Astrocyte (in vitro differentiated cells and primary cell): ENCODE measurements around the gene LIN37. TPM values are rescaled to one million over a fixed set of nuclear protein-coding genes. Genes with fewer than 3 reads are reported as not detected.

Source experiments
- DNase-seq: peaks from one replicate; pipeline ENCODE4 v3.0.0-alpha.2; 2010; ENCODE audit warnings: low read depth
- FAIRE-seq: peaks from 2 replicates; lab custom pipeline; 2011; peaks lifted over from hg19 to GRCh38; lab: Jason Lieb, UNC
- H2AFZ ChIP-seq: 2 replicates; pipeline ENCODE4 v1.6.0; 2012; ENCODE audit warnings: low read depth, low read length, inconsistent platforms
- H3K27ac ChIP-seq: 2 replicates; pipeline ENCODE4 v1.5.1; 2011; ENCODE audit warnings: low read depth, low read length, inconsistent platforms
- H3K27me3 ChIP-seq: 2 replicates; pipeline ENCODE4 v1.6.0; 2011; ENCODE audit warnings: low read length, inconsistent platforms; ENCODE audit not compliant: insufficient read depth
- H3K36me3 ChIP-seq: 2 replicates; pipeline ENCODE4 v1.5.1; 2011; ENCODE audit warnings: low read length, inconsistent platforms; ENCODE audit not compliant: insufficient read depth
- H3K4me1 ChIP-seq: 2 replicates; pipeline ENCODE4 v1.5.1; 2011; ENCODE audit warnings: low read length, inconsistent platforms; ENCODE audit not compliant: insufficient read depth
- H3K4me2 ChIP-seq: 2 replicates; pipeline ENCODE4 v1.6.0; 2012; ENCODE audit warnings: low read length, inconsistent platforms
- H3K4me3 ChIP-seq: 2 replicates; pipeline ENCODE4 v1.5.1; 2011; ENCODE audit warnings: low read depth, mild to moderate bottlenecking, low read length, inconsistent platforms; ENCODE audit not compliant: insufficient read depth
- H3K79me2 ChIP-seq: 2 replicates; pipeline ENCODE4 v1.6.0; 2012; ENCODE audit warnings: mild to moderate bottlenecking, low read length, inconsistent platforms; ENCODE audit not compliant: insufficient read depth
- H3K9ac ChIP-seq: 2 replicates; pipeline ENCODE4 v1.6.0; 2012; ENCODE audit warnings: mild to moderate bottlenecking, low read length, inconsistent platforms
- H3K9me3 ChIP-seq: 2 replicates; pipeline ENCODE4 v1.5.1; 2012; ENCODE audit warnings: low read depth, mild to moderate bottlenecking, low read length, inconsistent platforms; ENCODE audit not compliant: insufficient read depth
- H4K20me1 ChIP-seq: 2 replicates; pipeline ENCODE4 v1.6.0; 2012; ENCODE audit warnings: low read length, inconsistent platforms; ENCODE audit not compliant: insufficient read depth
- H3K27ac Mint-ChIP-seq: one replicate; pipeline ENCODE4 v1.8.0; 2021; ENCODE audit warnings: mild to moderate bottlenecking, mixed read lengths; ENCODE audit not compliant: unreplicated experiment
- H3K27me3 Mint-ChIP-seq: one replicate; pipeline ENCODE4 v1.8.0; 2021; ENCODE audit warnings: low read depth, mixed read lengths; ENCODE audit not compliant: unreplicated experiment
- H3K36me3 Mint-ChIP-seq: one replicate; pipeline ENCODE4 v1.8.0; 2021; ENCODE audit warnings: low read depth, mixed read lengths; ENCODE audit not compliant: unreplicated experiment
- H3K4me1 Mint-ChIP-seq: one replicate; pipeline ENCODE4 v1.8.0; 2021; ENCODE audit warnings: low read depth, mixed read lengths; ENCODE audit not compliant: unreplicated experiment
- H3K4me3 Mint-ChIP-seq: one replicate; pipeline ENCODE4 v1.8.0; 2021; ENCODE audit warnings: mild to moderate bottlenecking, moderate library complexity, mixed read lengths; ENCODE audit not compliant: unreplicated experiment
- H3K9me3 Mint-ChIP-seq: one replicate; pipeline ENCODE4 v1.8.0; 2021; ENCODE audit warnings: mild to moderate bottlenecking, mixed read lengths; ENCODE audit not compliant: unreplicated experiment
- EZH2 ChIP-seq: IDR thresholded peaks from 2 replicates; pipeline ENCODE4 v1.6.1; 2012; ENCODE audit warnings: mild to moderate bottlenecking, low read length, inconsistent platforms; ENCODE audit not compliant: insufficient read depth
- total RNA-seq: library from RNA; stranded (reverse); gene quantifications from 2 replicates; pipeline ENCODE4 v1.2.1, GENCODE V29; 2021
- TF ChIP-seq, protein P1 (sequence below): IDR thresholded peaks from 2 replicates; pipeline ENCODE4 v1.5.1; 2011; ENCODE audit warnings: low read depth, mild to moderate bottlenecking, inconsistent platforms, low read length, moderate library complexity; ENCODE audit not compliant: insufficient read depth

LIN37 gene
- total RNA-seq, 1 donor from 2014 or later, result 15.6 TPM

DNA sequence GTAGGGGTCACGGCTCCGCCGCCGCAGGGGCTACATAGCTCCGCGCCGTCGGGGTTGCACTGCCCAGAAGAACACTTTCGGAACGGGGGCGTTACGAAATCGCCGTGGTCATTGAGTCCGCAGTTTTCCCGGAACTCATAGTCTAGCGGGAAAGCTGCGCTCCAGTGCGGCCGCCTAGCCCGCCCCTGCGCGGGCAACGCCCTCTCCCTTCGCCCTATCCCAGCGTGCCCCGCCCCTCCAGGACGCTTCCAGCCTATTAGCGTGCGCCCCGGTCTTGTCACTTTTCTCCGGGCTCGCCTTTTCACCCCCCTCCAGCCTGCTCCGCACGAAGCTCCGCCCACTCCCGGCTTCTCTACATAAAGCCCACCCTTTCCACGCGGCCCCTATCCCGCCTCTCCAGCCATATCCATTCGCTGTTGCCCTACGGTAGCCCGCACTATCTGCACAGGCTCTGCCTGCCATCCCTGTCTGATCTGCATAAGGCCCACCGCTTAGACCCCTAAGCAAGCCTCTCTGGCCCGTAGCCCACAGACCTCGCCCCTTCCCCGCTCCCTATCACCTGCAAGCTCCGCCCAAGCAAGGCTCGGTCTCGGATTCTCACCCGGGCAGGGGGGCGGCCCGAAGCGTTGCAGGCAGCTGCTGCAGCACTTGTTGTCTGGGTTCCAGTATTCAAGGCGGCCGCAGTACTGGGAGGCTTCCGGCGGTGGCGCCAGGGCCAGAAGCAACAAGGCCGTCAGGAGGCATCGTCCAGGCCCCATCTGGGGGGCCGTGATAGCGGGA, 7.8 kb upstream of the LIN37 start:
- Histone ChIP-seq H3K4me1 (peaks cover 5% of the 10 kb centered on the region), H4K20me1 (peaks cover 14% of the 10 kb centered on the region), H3K9me3 (no peaks in the 10 kb centered on the region), H2AFZ (peak overlapping the region; percentile 80), H3K4me2 (peak overlapping the region; percentile 100), H3K4me3 (peak overlapping the region; percentile 73), H3K79me2 (peaks cover 2% of the 10 kb centered on the region), H3K9ac (peak overlapping the region; percentile 75), H3K27me3 (no peaks in the 10 kb centered on the region), H3K27ac (peak overlapping the region; percentile 16), H3K36me3 (peaks cover 8% of the 10 kb centered on the region)
- Mint-ChIP-seq H3K4me1 (no peaks in the 10 kb centered on the region), H3K27ac (peak overlapping the region; percentile 18), H3K9me3 (no peaks in the 10 kb centered on the region), H3K27me3 (no peaks in the 10 kb centered on the region), H3K36me3 (peaks cover 8% of the 10 kb centered on the region), H3K4me3 (peak overlapping the region; percentile 82)
- FAIRE-seq (no peak), DNase-seq (peak; percentile 89)
- TF ChIP-seq EZH2, result no peak
- TF ChIP-seq, protein P1, sequence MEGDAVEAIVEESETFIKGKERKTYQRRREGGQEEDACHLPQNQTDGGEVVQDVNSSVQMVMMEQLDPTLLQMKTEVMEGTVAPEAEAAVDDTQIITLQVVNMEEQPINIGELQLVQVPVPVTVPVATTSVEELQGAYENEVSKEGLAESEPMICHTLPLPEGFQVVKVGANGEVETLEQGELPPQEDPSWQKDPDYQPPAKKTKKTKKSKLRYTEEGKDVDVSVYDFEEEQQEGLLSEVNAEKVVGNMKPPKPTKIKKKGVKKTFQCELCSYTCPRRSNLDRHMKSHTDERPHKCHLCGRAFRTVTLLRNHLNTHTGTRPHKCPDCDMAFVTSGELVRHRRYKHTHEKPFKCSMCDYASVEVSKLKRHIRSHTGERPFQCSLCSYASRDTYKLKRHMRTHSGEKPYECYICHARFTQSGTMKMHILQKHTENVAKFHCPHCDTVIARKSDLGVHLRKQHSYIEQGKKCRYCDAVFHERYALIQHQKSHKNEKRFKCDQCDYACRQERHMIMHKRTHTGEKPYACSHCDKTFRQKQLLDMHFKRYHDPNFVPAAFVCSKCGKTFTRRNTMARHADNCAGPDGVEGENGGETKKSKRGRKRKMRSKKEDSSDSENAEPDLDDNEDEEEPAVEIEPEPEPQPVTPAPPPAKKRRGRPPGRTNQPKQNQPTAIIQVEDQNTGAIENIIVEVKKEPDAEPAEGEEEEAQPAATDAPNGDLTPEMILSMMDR, result no peak

DNA sequence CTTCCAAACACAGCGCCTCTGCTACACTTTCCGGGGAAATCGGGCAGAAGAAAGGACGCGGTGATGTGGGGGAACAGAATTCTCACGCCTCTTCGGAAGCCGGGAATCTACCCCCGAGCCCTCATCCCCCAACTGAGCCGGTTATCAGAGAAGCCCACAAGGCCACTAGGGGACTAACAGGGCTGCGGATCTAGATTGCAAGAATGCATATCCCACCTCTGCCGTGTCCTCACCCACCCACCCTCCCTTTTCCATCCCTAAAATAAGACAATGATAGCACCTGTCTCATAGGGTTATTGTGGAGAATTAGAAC, 7.2 kb upstream of the LIN37 start:
- Histone ChIP-seq H3K36me3 (peaks cover 8% of the 10 kb centered on the region), H3K4me2 (peak overlapping the region; percentile 100), H2AFZ (peak overlapping the region; percentile 80), H3K9ac (peak overlapping the region; percentile 75), H3K4me3 (peak overlapping the region; percentile 73), H3K9me3 (no peaks in the 10 kb centered on the region), H3K27ac (peak overlapping the region; percentile 16), H3K27me3 (no peaks in the 10 kb centered on the region), H4K20me1 (peaks cover 12% of the 10 kb centered on the region), H3K79me2 (peaks cover 7% of the 10 kb centered on the region), H3K4me1 (peaks cover 7% of the 10 kb centered on the region)
- H3K4me3 Mint-ChIP-seq, result peak overlapping the region; percentile 82
- peak overlapping the region; percentile 18 for H3K27ac Mint-ChIP-seq
- DNase-seq, result no peak
- no peaks in the 10 kb centered on the region for H3K27me3 Mint-ChIP-seq
- TF ChIP-seq EZH2, result no peak
- TF ChIP-seq, protein P1, result no peak
- peaks cover 8% of the 10 kb centered on the region for H3K36me3 Mint-ChIP-seq
- H3K9me3 Mint-ChIP-seq, result no peaks in the 10 kb centered on the region
- FAIRE-seq, result no peak
- no peaks in the 10 kb centered on the region for H3K4me1 Mint-ChIP-seq

DNA sequence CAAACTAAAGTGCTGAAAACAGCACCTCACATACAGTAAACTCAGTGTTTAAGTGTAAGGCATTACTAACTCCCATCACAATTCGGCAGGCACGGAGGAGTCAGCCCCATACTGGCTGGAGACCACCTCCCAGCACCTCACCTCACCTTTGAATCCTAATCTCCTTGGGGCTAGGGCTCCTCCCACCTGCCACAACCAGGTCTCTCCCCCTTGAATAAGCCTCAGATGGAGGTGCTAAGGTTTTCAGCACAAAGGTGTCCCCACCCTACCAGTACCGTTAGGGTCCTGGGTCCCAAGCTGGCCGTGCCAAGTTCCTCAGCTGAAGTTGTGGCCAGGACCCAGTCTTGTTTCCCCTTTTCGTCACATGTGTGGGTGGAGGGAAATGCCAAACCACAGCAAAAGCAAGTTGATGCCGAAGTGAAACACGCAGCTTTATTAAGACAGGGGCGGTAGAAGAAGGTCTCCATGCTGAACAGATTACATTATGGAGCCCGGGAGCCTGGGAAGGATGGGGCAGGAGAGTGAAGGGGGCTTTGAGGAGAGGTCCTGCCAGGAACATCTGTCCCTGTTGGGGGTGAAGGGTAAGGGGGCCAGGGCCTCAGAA, 6.2 kb upstream of the LIN37 start, which contains the start of gene IGFLR1:
IGFLR1 (minus strand) TSS at position 332 of the 604 bp plus-strand sequence. CDS start 1,272 bp downstream, outside the sequence.
- H3K4me3 ChIP-seq, result no peak within 1 kb of the TSS
- no peaks in the 10 kb centered on the region for H3K27me3 Mint-ChIP-seq
- DNase-seq, result no peak
- H3K27ac ChIP-seq, result no peak within 1 kb of the TSS
- H3K4me2 ChIP-seq, result no peak within 1 kb of the TSS
- no peaks in the 10 kb centered on the region for H3K9me3 Mint-ChIP-seq
- H2AFZ ChIP-seq, result no peak within 1 kb of the TSS
- no peak for TF ChIP-seq EZH2
- TF ChIP-seq, protein P1, result no peak
- H3K9ac ChIP-seq, result no peak within 1 kb of the TSS
- H3K4me1 ChIP-seq, result peaks cover 12% of the 10 kb centered on the region
- H3K79me2 ChIP-seq, result peaks cover 18% of the 10 kb centered on the region
- H3K4me3 Mint-ChIP-seq, result peak within 1 kb of the TSS; percentile 27
- H3K27me3 ChIP-seq, result no peaks in the 10 kb centered on the region
- H3K4me1 Mint-ChIP-seq, result peaks cover 5% of the 10 kb centered on the region
- H3K27ac Mint-ChIP-seq, result peak within 1 kb of the TSS; percentile 26
- H3K9me3 ChIP-seq, result no peaks in the 10 kb centered on the region
- peaks cover 12% of the 10 kb centered on the region for H4K20me1 ChIP-seq
- no peak for FAIRE-seq
- H3K36me3 Mint-ChIP-seq, result peaks cover 5% of the 10 kb centered on the region
- H3K36me3 ChIP-seq, result peaks cover 4% of the 10 kb centered on the region
